Astrocyte (in vitro differentiated cells and primary cell): Measurements from ENCODE around the gene GNAT1. TPM values are rescaled to one million over a fixed set of nuclear protein-coding genes. Genes with fewer than 3 reads are reported as not detected.

Experiments
- DNase-seq: peaks from one replicate; pipeline ENCODE4 v3.0.0-alpha.2; 2010; ENCODE audit warnings: low read depth
- FAIRE-seq: peaks from 2 replicates; lab custom pipeline; 2011; peaks lifted over from hg19 to GRCh38; lab: Jason Lieb, UNC
- H2AFZ ChIP-seq: 2 replicates; pipeline ENCODE4 v1.6.0; 2012; ENCODE audit warnings: low read depth, low read length, inconsistent platforms
- H3K27ac ChIP-seq: 2 replicates; pipeline ENCODE4 v1.5.1; 2011; ENCODE audit warnings: low read depth, low read length, inconsistent platforms
- H3K27me3 ChIP-seq: 2 replicates; pipeline ENCODE4 v1.6.0; 2011; ENCODE audit warnings: low read length, inconsistent platforms; ENCODE audit not compliant: insufficient read depth
- H3K36me3 ChIP-seq: 2 replicates; pipeline ENCODE4 v1.5.1; 2011; ENCODE audit warnings: low read length, inconsistent platforms; ENCODE audit not compliant: insufficient read depth
- H3K4me1 ChIP-seq: 2 replicates; pipeline ENCODE4 v1.5.1; 2011; ENCODE audit warnings: low read length, inconsistent platforms; ENCODE audit not compliant: insufficient read depth
- H3K4me2 ChIP-seq: 2 replicates; pipeline ENCODE4 v1.6.0; 2012; ENCODE audit warnings: low read length, inconsistent platforms
- H3K4me3 ChIP-seq: 2 replicates; pipeline ENCODE4 v1.5.1; 2011; ENCODE audit warnings: low read depth, mild to moderate bottlenecking, low read length, inconsistent platforms; ENCODE audit not compliant: insufficient read depth
- H3K79me2 ChIP-seq: 2 replicates; pipeline ENCODE4 v1.6.0; 2012; ENCODE audit warnings: mild to moderate bottlenecking, low read length, inconsistent platforms; ENCODE audit not compliant: insufficient read depth
- H3K9ac ChIP-seq: 2 replicates; pipeline ENCODE4 v1.6.0; 2012; ENCODE audit warnings: mild to moderate bottlenecking, low read length, inconsistent platforms
- H3K9me3 ChIP-seq: 2 replicates; pipeline ENCODE4 v1.5.1; 2012; ENCODE audit warnings: low read depth, mild to moderate bottlenecking, low read length, inconsistent platforms; ENCODE audit not compliant: insufficient read depth
- H4K20me1 ChIP-seq: 2 replicates; pipeline ENCODE4 v1.6.0; 2012; ENCODE audit warnings: low read length, inconsistent platforms; ENCODE audit not compliant: insufficient read depth
- H3K27ac Mint-ChIP-seq: one replicate; pipeline ENCODE4 v1.8.0; 2021; ENCODE audit warnings: mild to moderate bottlenecking, mixed read lengths; ENCODE audit not compliant: unreplicated experiment
- H3K27me3 Mint-ChIP-seq: one replicate; pipeline ENCODE4 v1.8.0; 2021; ENCODE audit warnings: low read depth, mixed read lengths; ENCODE audit not compliant: unreplicated experiment
- H3K36me3 Mint-ChIP-seq: one replicate; pipeline ENCODE4 v1.8.0; 2021; ENCODE audit warnings: low read depth, mixed read lengths; ENCODE audit not compliant: unreplicated experiment
- H3K4me1 Mint-ChIP-seq: one replicate; pipeline ENCODE4 v1.8.0; 2021; ENCODE audit warnings: low read depth, mixed read lengths; ENCODE audit not compliant: unreplicated experiment
- H3K4me3 Mint-ChIP-seq: one replicate; pipeline ENCODE4 v1.8.0; 2021; ENCODE audit warnings: mild to moderate bottlenecking, moderate library complexity, mixed read lengths; ENCODE audit not compliant: unreplicated experiment
- H3K9me3 Mint-ChIP-seq: one replicate; pipeline ENCODE4 v1.8.0; 2021; ENCODE audit warnings: mild to moderate bottlenecking, mixed read lengths; ENCODE audit not compliant: unreplicated experiment
- EZH2 ChIP-seq: IDR thresholded peaks from 2 replicates; pipeline ENCODE4 v1.6.1; 2012; ENCODE audit warnings: mild to moderate bottlenecking, low read length, inconsistent platforms; ENCODE audit not compliant: insufficient read depth
- total RNA-seq: library from RNA; stranded (reverse); gene quantifications from 2 replicates; pipeline ENCODE4 v1.2.1, GENCODE V29; 2021
- TF ChIP-seq, protein P1 (sequence below): IDR thresholded peaks from 2 replicates; pipeline ENCODE4 v1.5.1; 2011; ENCODE audit warnings: low read depth, mild to moderate bottlenecking, inconsistent platforms, low read length, moderate library complexity; ENCODE audit not compliant: insufficient read depth

The GNAT1 gene
- total RNA-seq, 1 donor from 2014 or later = not detected

DNA sequence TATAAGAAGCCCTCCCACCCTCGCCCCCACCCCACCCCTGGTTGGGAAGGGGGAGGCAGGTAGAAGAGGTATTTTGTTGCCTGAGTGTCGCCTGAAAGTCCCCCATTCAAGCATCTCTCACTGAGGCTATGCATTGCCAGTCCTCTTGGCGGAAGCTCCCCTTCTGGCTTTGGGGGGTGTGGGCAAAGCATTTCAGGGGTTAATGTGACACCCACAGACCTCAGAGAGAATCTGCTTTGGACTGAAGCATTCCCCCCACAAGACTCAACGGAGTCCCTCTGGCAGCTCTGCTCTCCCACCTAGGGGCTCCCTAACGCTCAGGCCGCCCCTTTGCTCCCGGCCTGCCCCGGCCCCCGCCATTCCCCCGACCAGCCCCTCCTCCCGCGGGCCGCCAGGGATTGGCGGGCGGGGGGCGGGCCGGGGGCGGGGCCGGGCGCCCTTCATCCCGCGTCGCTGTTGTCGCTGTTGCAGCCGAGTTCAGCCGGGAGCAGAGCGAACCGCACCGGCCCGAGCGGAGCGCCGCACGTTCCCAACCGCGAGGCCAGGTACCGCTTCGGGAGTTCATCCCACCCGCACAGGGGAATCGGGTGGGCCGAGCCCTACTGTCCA is 13.5 kb downstream of the GNAT1 start, which contains the start of gene SLC38A3:
Gene SLC38A3 (plus strand): TSS at position 468 of the 609 bp plus-strand sequence. CDS start 8,929 bp downstream, outside the sequence.
- no peaks in the 10 kb centered on the region for H4K20me1 ChIP-seq
- H3K9me3 ChIP-seq = no peaks in the 10 kb centered on the region
- DNase-seq = no peak
- Mint-ChIP-seq H3K4me3 (peak within 1 kb of the TSS; percentile 71), H3K36me3 (no peaks in the 10 kb centered on the region), H3K9me3 (peaks cover 3% of the 10 kb centered on the region), H3K27me3 (peaks cover 39% of the 10 kb centered on the region), H3K4me1 (peaks cover 10% of the 10 kb centered on the region), H3K27ac (peak within 1 kb of the TSS; percentile 66)
- no peak for TF ChIP-seq EZH2
- TF ChIP-seq, protein P1, sequence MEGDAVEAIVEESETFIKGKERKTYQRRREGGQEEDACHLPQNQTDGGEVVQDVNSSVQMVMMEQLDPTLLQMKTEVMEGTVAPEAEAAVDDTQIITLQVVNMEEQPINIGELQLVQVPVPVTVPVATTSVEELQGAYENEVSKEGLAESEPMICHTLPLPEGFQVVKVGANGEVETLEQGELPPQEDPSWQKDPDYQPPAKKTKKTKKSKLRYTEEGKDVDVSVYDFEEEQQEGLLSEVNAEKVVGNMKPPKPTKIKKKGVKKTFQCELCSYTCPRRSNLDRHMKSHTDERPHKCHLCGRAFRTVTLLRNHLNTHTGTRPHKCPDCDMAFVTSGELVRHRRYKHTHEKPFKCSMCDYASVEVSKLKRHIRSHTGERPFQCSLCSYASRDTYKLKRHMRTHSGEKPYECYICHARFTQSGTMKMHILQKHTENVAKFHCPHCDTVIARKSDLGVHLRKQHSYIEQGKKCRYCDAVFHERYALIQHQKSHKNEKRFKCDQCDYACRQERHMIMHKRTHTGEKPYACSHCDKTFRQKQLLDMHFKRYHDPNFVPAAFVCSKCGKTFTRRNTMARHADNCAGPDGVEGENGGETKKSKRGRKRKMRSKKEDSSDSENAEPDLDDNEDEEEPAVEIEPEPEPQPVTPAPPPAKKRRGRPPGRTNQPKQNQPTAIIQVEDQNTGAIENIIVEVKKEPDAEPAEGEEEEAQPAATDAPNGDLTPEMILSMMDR = no peak
- H3K9ac ChIP-seq = peak within 1 kb of the TSS; percentile 23
- H3K4me2 ChIP-seq = peak within 1 kb of the TSS; percentile 83
- no peaks in the 10 kb centered on the region for H3K79me2 ChIP-seq
- H3K36me3 ChIP-seq = no peaks in the 10 kb centered on the region
- H3K4me3 ChIP-seq = peak within 1 kb of the TSS; percentile 42
- no peak for FAIRE-seq
- H3K27me3 ChIP-seq = peaks cover 25% of the 10 kb centered on the region
- H2AFZ ChIP-seq = peak within 1 kb of the TSS; percentile 75
- no peak within 1 kb of the TSS for H3K27ac ChIP-seq
- H3K4me1 ChIP-seq = no peaks in the 10 kb centered on the region

DNA sequence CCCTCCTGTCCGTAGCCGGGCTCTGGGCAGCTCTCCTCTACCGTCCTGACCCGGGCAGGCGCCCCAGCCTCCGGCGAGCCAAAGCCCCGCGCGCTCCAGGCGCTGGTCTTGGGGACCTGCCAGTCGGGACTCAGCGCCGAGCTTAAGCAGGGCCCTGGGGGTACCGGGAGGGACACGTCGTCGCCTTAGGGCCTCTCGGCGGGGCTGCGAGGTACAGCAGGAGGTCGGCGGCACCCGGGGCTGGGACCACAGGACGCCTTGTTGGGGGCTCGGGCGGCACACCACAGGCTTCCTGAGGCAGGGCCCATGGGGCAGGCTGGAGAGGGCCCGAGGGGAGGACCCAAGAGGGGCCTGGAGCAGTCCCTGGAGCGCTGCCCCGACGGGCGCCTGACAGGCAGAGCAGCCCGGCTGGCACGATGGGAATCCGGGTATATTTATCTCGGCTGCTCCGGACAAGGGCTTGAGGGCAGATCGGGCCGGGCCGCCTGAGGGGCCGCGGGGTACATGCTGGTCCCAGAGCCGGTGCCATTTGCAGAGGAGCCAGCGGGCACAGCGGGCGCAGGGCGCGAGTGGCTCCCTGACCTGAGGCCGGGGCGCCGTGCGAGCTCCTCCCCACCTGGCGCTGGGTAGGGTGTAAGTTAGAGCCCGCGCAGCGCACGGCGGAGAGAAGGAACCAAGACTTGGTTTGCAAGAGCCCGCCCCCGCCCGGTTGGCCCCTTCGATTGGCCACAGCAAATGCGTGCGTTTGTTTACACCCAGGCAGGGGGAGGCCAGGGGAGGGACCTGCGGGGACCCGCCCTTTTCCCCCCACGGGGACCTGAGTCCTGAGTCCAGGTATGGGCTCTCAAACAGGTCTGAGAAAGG is 14.2 kb downstream of the GNAT1 start:
- Histone ChIP-seq H3K27me3 (peaks cover 25% of the 10 kb centered on the region), H3K79me2 (no peaks in the 10 kb centered on the region), H3K27ac (no peak overlapping the region), H3K4me2 (peak overlapping the region; percentile 83), H3K9ac (peak overlapping the region; percentile 23), H3K4me1 (no peaks in the 10 kb centered on the region), H3K9me3 (no peaks in the 10 kb centered on the region), H2AFZ (peak overlapping the region; percentile 75), H3K4me3 (peak overlapping the region; percentile 42), H3K36me3 (no peaks in the 10 kb centered on the region), H4K20me1 (no peaks in the 10 kb centered on the region)
- Mint-ChIP-seq H3K9me3 (peaks cover 3% of the 10 kb centered on the region), H3K4me3 (no peak overlapping the region), H3K36me3 (no peaks in the 10 kb centered on the region), H3K27me3 (peaks cover 39% of the 10 kb centered on the region), H3K4me1 (peaks cover 10% of the 10 kb centered on the region), H3K27ac (no peak overlapping the region)
- TF ChIP-seq EZH2 = peak; percentile 98
- TF ChIP-seq, protein P1 = no peak
- no peak for FAIRE-seq
- peak; percentile 10 for DNase-seq
